Panc1 (cell line): ENCODE data around the gene C9orf85.

Source experiments
- POLR2AphosphoS5 ChIP-seq: IDR thresholded peaks from 2 replicates; pipeline ENCODE4 v1.6.1; 2012; ENCODE audit warnings: mild to moderate bottlenecking, low read depth, low read length, moderate library complexity
- SIN3A ChIP-seq: IDR thresholded peaks from 2 replicates; pipeline ENCODE4 v1.6.1; 2012; ENCODE audit warnings: low read depth, mild to moderate bottlenecking, low read length, moderate library complexity, borderline replicate concordance; ENCODE audit not compliant: insufficient read depth
- TF ChIP-seq, protein P1 (sequence below): fragments of 450-650 bp; IDR thresholded peaks from 2 replicates; pipeline ENCODE4 v1.5.1; 2017; ENCODE audit warnings: mild to moderate bottlenecking
- TF ChIP-seq, protein P2 (sequence below), 2 experiments: IDR thresholded peaks; 2 replicates each; pipeline ENCODE4 v1.6.1; 2011 to 2012; ENCODE audit warnings: low read depth in 2 of 2, control low read depth in 1 of 2, low read length in 1 of 2, mild to moderate bottlenecking in 1 of 2, moderate library complexity in 1 of 2; ENCODE audit not compliant: insufficient read depth in 1 of 2

DNA sequence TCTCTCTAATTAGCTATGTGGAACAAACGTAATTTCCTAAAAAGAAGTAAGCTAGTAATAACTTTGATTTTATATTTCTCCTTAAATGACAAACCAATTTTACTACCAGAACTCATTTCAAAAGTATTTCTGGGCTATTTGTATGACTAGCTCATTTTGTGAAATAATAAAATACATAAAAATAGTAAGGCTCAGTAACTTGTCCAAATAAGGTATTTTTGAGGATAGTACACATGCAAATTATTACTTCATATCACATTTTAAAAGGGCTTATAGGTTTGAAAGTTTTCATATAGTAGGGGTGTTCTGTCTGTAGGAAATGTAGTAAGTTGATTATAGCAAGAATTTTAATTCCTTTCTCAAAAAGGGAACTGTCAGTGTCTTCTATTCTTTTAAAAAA, 26.5 kb downstream of the C9orf85 start:
- TF ChIP-seq, protein P1, sequence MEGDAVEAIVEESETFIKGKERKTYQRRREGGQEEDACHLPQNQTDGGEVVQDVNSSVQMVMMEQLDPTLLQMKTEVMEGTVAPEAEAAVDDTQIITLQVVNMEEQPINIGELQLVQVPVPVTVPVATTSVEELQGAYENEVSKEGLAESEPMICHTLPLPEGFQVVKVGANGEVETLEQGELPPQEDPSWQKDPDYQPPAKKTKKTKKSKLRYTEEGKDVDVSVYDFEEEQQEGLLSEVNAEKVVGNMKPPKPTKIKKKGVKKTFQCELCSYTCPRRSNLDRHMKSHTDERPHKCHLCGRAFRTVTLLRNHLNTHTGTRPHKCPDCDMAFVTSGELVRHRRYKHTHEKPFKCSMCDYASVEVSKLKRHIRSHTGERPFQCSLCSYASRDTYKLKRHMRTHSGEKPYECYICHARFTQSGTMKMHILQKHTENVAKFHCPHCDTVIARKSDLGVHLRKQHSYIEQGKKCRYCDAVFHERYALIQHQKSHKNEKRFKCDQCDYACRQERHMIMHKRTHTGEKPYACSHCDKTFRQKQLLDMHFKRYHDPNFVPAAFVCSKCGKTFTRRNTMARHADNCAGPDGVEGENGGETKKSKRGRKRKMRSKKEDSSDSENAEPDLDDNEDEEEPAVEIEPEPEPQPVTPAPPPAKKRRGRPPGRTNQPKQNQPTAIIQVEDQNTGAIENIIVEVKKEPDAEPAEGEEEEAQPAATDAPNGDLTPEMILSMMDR = no peak
- TF ChIP-seq POLR2AphosphoS5 = no peak
- TF ChIP-seq, protein P2, sequence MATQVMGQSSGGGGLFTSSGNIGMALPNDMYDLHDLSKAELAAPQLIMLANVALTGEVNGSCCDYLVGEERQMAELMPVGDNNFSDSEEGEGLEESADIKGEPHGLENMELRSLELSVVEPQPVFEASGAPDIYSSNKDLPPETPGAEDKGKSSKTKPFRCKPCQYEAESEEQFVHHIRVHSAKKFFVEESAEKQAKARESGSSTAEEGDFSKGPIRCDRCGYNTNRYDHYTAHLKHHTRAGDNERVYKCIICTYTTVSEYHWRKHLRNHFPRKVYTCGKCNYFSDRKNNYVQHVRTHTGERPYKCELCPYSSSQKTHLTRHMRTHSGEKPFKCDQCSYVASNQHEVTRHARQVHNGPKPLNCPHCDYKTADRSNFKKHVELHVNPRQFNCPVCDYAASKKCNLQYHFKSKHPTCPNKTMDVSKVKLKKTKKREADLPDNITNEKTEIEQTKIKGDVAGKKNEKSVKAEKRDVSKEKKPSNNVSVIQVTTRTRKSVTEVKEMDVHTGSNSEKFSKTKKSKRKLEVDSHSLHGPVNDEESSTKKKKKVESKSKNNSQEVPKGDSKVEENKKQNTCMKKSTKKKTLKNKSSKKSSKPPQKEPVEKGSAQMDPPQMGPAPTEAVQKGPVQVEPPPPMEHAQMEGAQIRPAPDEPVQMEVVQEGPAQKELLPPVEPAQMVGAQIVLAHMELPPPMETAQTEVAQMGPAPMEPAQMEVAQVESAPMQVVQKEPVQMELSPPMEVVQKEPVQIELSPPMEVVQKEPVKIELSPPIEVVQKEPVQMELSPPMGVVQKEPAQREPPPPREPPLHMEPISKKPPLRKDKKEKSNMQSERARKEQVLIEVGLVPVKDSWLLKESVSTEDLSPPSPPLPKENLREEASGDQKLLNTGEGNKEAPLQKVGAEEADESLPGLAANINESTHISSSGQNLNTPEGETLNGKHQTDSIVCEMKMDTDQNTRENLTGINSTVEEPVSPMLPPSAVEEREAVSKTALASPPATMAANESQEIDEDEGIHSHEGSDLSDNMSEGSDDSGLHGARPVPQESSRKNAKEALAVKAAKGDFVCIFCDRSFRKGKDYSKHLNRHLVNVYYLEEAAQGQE (IDR thresholded peaks at IDR 0.05; ENCODE audit: insufficient read depth in 1 of 2, low read depth in 2 of 2, low read length in 1 of 2) = no peak
- TF ChIP-seq SIN3A = no peak
